Subcutaneous adipose tissue (tissue), 4 donors: ENCODE results near the gene SH3TC1. TPM values are rescaled to one million over a fixed set of nuclear protein-coding genes. Genes with fewer than 3 reads are reported as not detected.

ENCODE experiments used
- CTCF ChIP-seq: fragments of 450-650 bp; IDR thresholded peaks from one replicate; pipeline ENCODE4 v1.5.1; 2016; ENCODE audit warnings: low read depth, mild to moderate bottlenecking, control low read depth, antibody characterized with exemption, moderate library complexity
- total RNA-seq, 4 donors: library from RNA; depleted of rRNA; stranded (reverse); fragments of >200 nt; gene quantifications; one replicate each; pipeline ENCODE4 v1.1.0, GENCODE V29; 2016

SH3TC1 gene
- total RNA-seq, 4 donors from 2014 or later, result 15.3 to 43.3 (median 31.9) TPM

- no peak for TF ChIP-seq CTCF
Measured at GRCh38 chr4:8239226-8239625, 40.1 kb downstream of the SH3TC1 start.

- TF ChIP-seq CTCF, result no peak
Measured at GRCh38 chr4:8239661-8240060, 40.6 kb downstream of the SH3TC1 start.

GRCh38 chr4:8240211-8241041 lies 41.3 kb downstream of the SH3TC1 start:
- TF ChIP-seq CTCF, result no peak

GRCh38 chr4:8241211-8241779 lies 42.2 kb downstream of the SH3TC1 start:
- no peak for TF ChIP-seq CTCF

- no peak for TF ChIP-seq CTCF
Measured at GRCh38 chr4:8241895-8242696, 43.0 kb downstream of the SH3TC1 start.

GRCh38 chr4:8242782-8243560 lies 43.9 kb downstream of the SH3TC1 start:
- TF ChIP-seq CTCF, result no peak
